Stomach (tissue), 9 donors: ENCODE data around the gene C19orf53. TPM values are rescaled to one million over a fixed set of nuclear protein-coding genes. Genes with fewer than 3 reads are reported as not detected.

Source experiments
- DNase-seq, 2 donors: peaks; one replicate each; pipeline versions ENCODE4 v3.0.0 to v3.0.0-alpha.2; 2013 to 2019
- H3K27ac ChIP-seq, 5 donors: fragments of 200-600 bp in 4 of 5; sonication (generic) in 4 of 5; one replicate each; pipeline ENCODE4 v1.5.1; 2013 to 2019; ENCODE audit warnings: mild to moderate bottlenecking in 1 of 5, moderate library complexity in 1 of 5
- H3K27me3 ChIP-seq, 3 donors: fragments of 200-600 bp; sonication (generic); one replicate each; pipeline ENCODE4 v1.5.1; 2017 to 2019; ENCODE audit warnings: mixed run types in 1 of 3
- H3K36me3 ChIP-seq, 4 donors: fragments of 200-600 bp; sonication (generic); 1 replicate in 3 of 4; 2 replicates in 1 of 4; pipeline ENCODE4 v1.5.1; 2016 to 2019
- H3K4me1 ChIP-seq, 4 donors: fragments of 200-600 bp; sonication (generic); one replicate each; pipeline ENCODE4 v1.5.1; 2016 to 2019
- H3K4me3 ChIP-seq, 4 donors: fragments of 200-600 bp; sonication (generic) in 3 of 4; one replicate each; pipeline ENCODE4 v1.5.1; 2016 to 2019; ENCODE audit warnings: mild to moderate bottlenecking in 1 of 4
- H3K9me3 ChIP-seq, 4 donors: fragments of 200-600 bp; sonication (generic); one replicate each; pipeline ENCODE4 v1.5.1; 2016 to 2019
- CTCF ChIP-seq, 7 experiments: fragments of 450-650 bp in 4 of 7; fragments of 200-600 bp in 3 of 7; sonication (generic) in 3 of 7; IDR thresholded peaks; one replicate each; pipeline ENCODE4 v1.5.1; 2016 to 2019; ENCODE audit warnings: antibody characterized with exemption in 7 of 7, control low read depth in 2 of 7, mild to moderate bottlenecking in 1 of 7
- EP300 ChIP-seq: sonication (generic); formaldehyde crosslinking; IDR thresholded peaks from one replicate; pipeline ENCODE4 v1.6.1; 2017; ENCODE audit warnings: antibody characterized with exemption
- POLR2A ChIP-seq, 4 donors: fragments of 450-650 bp; IDR thresholded peaks; one replicate each; pipeline ENCODE4 v1.6.1; 2016; ENCODE audit warnings: antibody characterized with exemption in 4 of 4, control low read depth in 2 of 4, mild to moderate bottlenecking in 1 of 4, moderate library complexity in 1 of 4
- POLR2AphosphoS5 ChIP-seq, 3 donors: sonication (generic); formaldehyde crosslinking; IDR thresholded peaks; one replicate each; pipeline ENCODE4 v1.6.1; 2016; ENCODE audit warnings: antibody characterized with exemption in 3 of 3
- WGBS, 5 donors: extraction: QIAGEN DNeasy Blood & Tissue Kit in 3 of 5; methylation state at CpG; one replicate each; pipeline versions ENCODE4 v1.1.5 to v1.1.7; 2013 to 2018; 5-methylcytosine and 5-hydroxymethylcytosine counted together
- intact Hi-C: fragments of 100-400 bp; cut with DNase I; formaldehyde crosslinking; loops from one replicate; pipeline ENCODE4 v1.15.1; 2023; ENCODE audit warnings: low total_unique reads
- polyA plus RNA-seq, 3 donors: library from polyadenylated mRNA; stranded (reverse); fragments of 200-250 nt; gene quantifications; one replicate each; pipeline ENCODE4 v1.2.3, GENCODE V29; 2013
- total RNA-seq, 5 donors: library from RNA; depleted of rRNA; stranded (reverse); fragments of >200 nt; gene quantifications; one replicate each; pipeline versions ENCODE4 v1.1.0 to v1.2.3, GENCODE V29; 2014 to 2016
- donor health status: healthy with polysubstance abuse.
- donor health status: Bipolar disorder and iron deficiency.
- donor health status: healthy.

C19orf53 gene
- total and polyA plus RNA-seq, 8 donors, result 14.7 to 271 (median 191) TPM

GRCh38 chr19:13781547-13781946 is 7.3 kb downstream of the C19orf53 start:
- intact Hi-C loops, result loop anchor here (5.0 kb wide), 1 partner anchor 81 kb away; no protein-coding TSS in a partner anchor
- H3K4me1 ChIP-seq, result peaks cover 14 to 34% (median 25%) of the 10 kb centered on the region in 4 donors
- H3K36me3 ChIP-seq, result peaks cover 21 to 36% (median 34%) of the 10 kb centered on the region in 4 donors
- H3K4me3 ChIP-seq, result no peak overlapping the region
- DNase-seq, result peak; percentile 62 to 89
- WGBS, 5 donors, result 6 to 19% (median 8%) methylated on average over 5 of the region's 5 CpGs
- no peaks in the 10 kb centered on the region for H3K9me3 ChIP-seq
- TF ChIP-seq POLR2AphosphoS5 (IDR thresholded peaks at IDR 0.05), result peak; percentile 27 to 82 (median 52)
- no peak for TF ChIP-seq EP300
- peak overlapping the region in 4 of 5 donors; percentile 59 to 74 (median 67) for H3K27ac ChIP-seq
- no peaks in the 10 kb centered on the region for H3K27me3 ChIP-seq

GRCh38 chr19:13782537-13782936 is 8.3 kb downstream of the C19orf53 start:
- H3K27ac ChIP-seq, result peak overlapping the region in 4 of 5 donors; percentile 2 to 74 (median 64)

GRCh38 chr19:13783565-13784500 is 9.6 kb downstream of the C19orf53 start:
- 74 to 82% (median 80%) methylated on average over 18 of the region's 18 CpGs for WGBS, 5 donors
- intact Hi-C loops, result loop anchor here (5.0 kb wide), 1 partner anchor 78 kb away; no protein-coding TSS in a partner anchor
- TF ChIP-seq POLR2A (IDR thresholded peaks at IDR 0.05), result no peak
- TF ChIP-seq EP300, result no peak
- H3K4me1 ChIP-seq, result peaks cover 20 to 50% (median 30%) of the 10 kb centered on the region in 4 donors
- no peak overlapping the region for H3K4me3 ChIP-seq
- no peaks in the 10 kb centered on the region for H3K9me3 ChIP-seq
- no peaks in the 10 kb centered on the region for H3K27me3 ChIP-seq
- H3K27ac ChIP-seq, result no peak overlapping the region
- H3K36me3 ChIP-seq, result peaks cover 5 to 13% (median 11%) of the 10 kb centered on the region in 4 donors
- DNase-seq, result no peak

More at GRCh38 chr19:13782537-13782936, 8.3 kb downstream of the C19orf53 start:
- WGBS, 5 donors, result 61 to 74% (median 70%) methylated on average over 8 of the region's 8 CpGs
- Histone ChIP-seq H3K36me3 (peaks cover 18 to 26% (median 24%) of the 10 kb centered on the region in 4 donors), H3K4me1 (peaks cover 14 to 37% (median 27%) of the 10 kb centered on the region in 4 donors), H3K4me3 (no peak overlapping the region), H3K27me3 (no peaks in the 10 kb centered on the region), H3K9me3 (no peaks in the 10 kb centered on the region)
- no peak for DNase-seq
- TF ChIP-seq EP300 (no peak), POLR2A (IDR thresholded peaks at IDR 0.05) (no peak), CTCF (IDR thresholded peaks at IDR 0.05) (no peak), POLR2AphosphoS5 (IDR thresholded peaks at IDR 0.05) (no peak)
- intact Hi-C loops, result loop anchor here (5.0 kb wide), 1 partner anchor 80 kb away; no protein-coding TSS in a partner anchor

GRCh38 chr19:13784731-13785452 is 10.6 kb downstream of the C19orf53 start:
- intact Hi-C loops, result loop anchor here (5.0 kb wide), 1 partner anchor 77 kb away; no protein-coding TSS in a partner anchor
- Histone ChIP-seq H3K9me3 (no peaks in the 10 kb centered on the region), H3K4me1 (peaks cover 21 to 61% (median 30%) of the 10 kb centered on the region in 4 donors), H3K4me3 (peak overlapping the region in 1 of 4 donors; percentile 2), H3K27me3 (no peaks in the 10 kb centered on the region), H3K27ac (peak overlapping the region in 4 of 5 donors; percentile 14 to 45 (median 37)), H3K36me3 (peaks cover 0 to 3% (median under 1%) of the 10 kb centered on the region in 4 donors)
- peak; percentile 85 for DNase-seq
- WGBS, 5 donors, result 14 to 20% (median 19%) methylated on average over 15 to 17 of the region's 17 CpGs
- TF ChIP-seq POLR2AphosphoS5 (IDR thresholded peaks at IDR 0.05), result peak in 1 of 3 donors; percentile 48
- no peak for TF ChIP-seq POLR2A (IDR thresholded peaks at IDR 0.05)
- TF ChIP-seq CTCF (IDR thresholded peaks at IDR 0.05), result peak in 5 of 7 experiments; percentile 49 to 82 (median 68)
- TF ChIP-seq EP300, result no peak

- no peaks in the 10 kb centered on the region for H3K27me3 ChIP-seq
- no peak overlapping the region for H3K4me3 ChIP-seq
- H3K27ac ChIP-seq, result peak overlapping the region in 4 of 5 donors; percentile 79 to 85 (median 82)
- WGBS, 5 donors, result 40 to 63% (median 60%) methylated on average over 8 of the region's 8 CpGs
- no peaks in the 10 kb centered on the region for H3K9me3 ChIP-seq
- no peak for DNase-seq
- H3K4me1 ChIP-seq, result peaks cover 12 to 59% (median 20%) of the 10 kb centered on the region in 4 donors
- intact Hi-C loops, result no loop called here
- TF ChIP-seq POLR2AphosphoS5 (IDR thresholded peaks at IDR 0.05) (peak in 1 of 3 donors; percentile 34), CTCF (IDR thresholded peaks at IDR 0.05) (no peak)
- H3K36me3 ChIP-seq, result no peaks in the 10 kb centered on the region
Measured at GRCh38 chr19:13788991-13789390, 14.7 kb downstream of the C19orf53 start.
